Testis (tissue), 3 donors: ENCODE results near the gene RAMP3. TPM values are rescaled to one million over a fixed set of nuclear protein-coding genes. Genes with fewer than 3 reads are reported as not detected.

ENCODE experiments used
- DNase-seq: peaks from one replicate; pipeline ENCODE4 v3.0.0-alpha.2; 2019
- H3K27ac ChIP-seq, 2 donors: fragments of 200-600 bp; sonication (generic); one replicate each; pipeline ENCODE4 v1.5.1; 2019
- H3K27me3 ChIP-seq: fragments of 200-600 bp; sonication (generic); one replicate; pipeline ENCODE4 v1.5.1; 2019
- H3K36me3 ChIP-seq: fragments of 200-600 bp; sonication (generic); one replicate; pipeline ENCODE4 v1.5.1; 2017; ENCODE audit warnings: low read depth; ENCODE audit errors: missing control alignments
- H3K4me1 ChIP-seq: fragments of 200-600 bp; sonication (generic); one replicate; pipeline ENCODE4 v1.5.1; 2019
- H3K4me3 ChIP-seq, 2 donors: fragments of 200-600 bp; sonication (generic); one replicate each; pipeline ENCODE4 v1.5.1; 2017 to 2019
- H3K9me3 ChIP-seq: fragments of 200-600 bp; sonication (generic); one replicate; pipeline ENCODE4 v1.5.1; 2017
- CTCF ChIP-seq, 3 experiments: fragments of 450-650 bp in 2 of 3; fragments of 200-600 bp in 1 of 3; sonication (generic) in 1 of 3; IDR thresholded peaks; one replicate each; pipeline ENCODE4 v1.5.1; 2016 to 2019; ENCODE audit warnings: antibody characterized with exemption in 3 of 3, mild to moderate bottlenecking in 2 of 3, moderate library complexity in 1 of 3
- POLR2A ChIP-seq: fragments of 450-650 bp; IDR thresholded peaks from one replicate; pipeline ENCODE4 v1.6.1; 2017; ENCODE audit warnings: antibody characterized with exemption, mild to moderate bottlenecking, moderate library complexity
- WGBS, 2 donors: methylation state at CpG; one replicate each; pipeline ENCODE4 v1.1.5; 2018; 5-methylcytosine and 5-hydroxymethylcytosine counted together
- intact Hi-C: fragments of 100-400 bp; cut with DNase I; formaldehyde crosslinking; loops from one replicate; pipeline ENCODE4 v1.15.1; 2023; ENCODE audit warnings: low total_unique reads
- polyA plus RNA-seq: library from polyadenylated mRNA; stranded (reverse); fragments of 350-450 nt; fragmentation: Illumina TruSeq; extraction: RNeasy Lipid Tissue Mini Kit (QIAGEN cat#74804); gene quantifications from one replicate; pipeline ENCODE4 v1.2.3, GENCODE V29; 2014; ENCODE audit warnings: low read depth, low replicate concordance; ENCODE audit not compliant: insufficient read depth
- total RNA-seq, 2 donors: library from RNA; depleted of rRNA; stranded (reverse); fragments of >200 nt; gene quantifications; one replicate each; pipeline ENCODE4 v1.2.3, GENCODE V29; 2016

Gene RAMP3
- total and polyA plus RNA-seq, 3 donors from 2014 or later = 9.1 to 23.8 (median 17.0) TPM

DNA sequence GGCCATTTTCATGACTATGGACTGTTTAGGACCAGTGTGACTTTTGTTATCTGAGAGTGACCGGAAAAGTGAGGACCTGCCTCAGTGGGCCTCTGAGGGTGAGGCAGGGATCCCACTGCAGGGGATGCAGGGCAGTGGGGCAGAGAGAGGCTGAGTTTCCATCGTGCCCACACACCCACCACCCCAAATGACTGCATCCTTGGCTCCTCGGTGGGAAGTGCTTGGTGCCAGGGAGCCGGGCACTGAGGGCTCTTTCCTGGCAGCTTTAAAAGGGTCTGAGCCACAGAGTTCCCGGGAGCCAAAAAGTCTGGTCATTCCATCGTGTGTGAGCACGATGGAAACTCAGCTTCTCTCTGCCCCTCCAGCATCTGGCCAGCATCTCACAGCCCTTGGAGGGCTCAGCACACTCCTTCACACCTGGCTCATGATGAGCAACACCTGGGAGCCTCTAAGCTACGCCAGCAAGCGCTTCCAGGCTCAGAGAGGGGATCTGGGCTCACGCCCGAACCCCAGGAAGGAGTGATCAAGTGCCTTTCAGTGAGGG lies 59.1 kb downstream of the RAMP3 start:
- Histone ChIP-seq H3K4me3 (no peak overlapping the region), H3K27me3 (no peaks in the 10 kb centered on the region), H3K9me3 (no peaks in the 10 kb centered on the region), H3K27ac (no peak overlapping the region), H3K36me3 (no peaks in the 10 kb centered on the region), H3K4me1 (no peaks in the 10 kb centered on the region)
- TF ChIP-seq CTCF (IDR thresholded peaks at IDR 0.05) (no peak), POLR2A (no peak)
- 77 to 81% methylated on average over 9 to 11 of the region's 11 CpGs for WGBS, 2 donors
- intact Hi-C loops = no loop called here
- DNase-seq = no peak

- TF ChIP-seq CTCF (IDR thresholded peaks at IDR 0.05) = no peak
- Histone ChIP-seq H3K9me3 (no peaks in the 10 kb centered on the region), H3K4me3 (no peak overlapping the region), H3K36me3 (no peaks in the 10 kb centered on the region), H3K4me1 (no peaks in the 10 kb centered on the region), H3K27me3 (no peaks in the 10 kb centered on the region), H3K27ac (no peak overlapping the region)
- no peak for DNase-seq
- intact Hi-C loops = no loop called here
- WGBS, 2 donors = 50 to 80% methylated on average over 5 to 6 of the region's 6 CpGs
Measured at GRCh38 chr7:45217358-45217757, 59.8 kb downstream of the RAMP3 start.

GRCh38 chr7:45219130-45219529 lies 61.5 kb downstream of the RAMP3 start:
- Histone ChIP-seq H3K9me3 (no peaks in the 10 kb centered on the region), H3K27me3 (no peaks in the 10 kb centered on the region), H3K4me3 (no peak overlapping the region), H3K36me3 (no peaks in the 10 kb centered on the region), H3K4me1 (no peaks in the 10 kb centered on the region), H3K27ac (no peak overlapping the region)
- TF ChIP-seq CTCF (IDR thresholded peaks at IDR 0.05) (no peak), POLR2A (no peak)
- no peak for DNase-seq
- intact Hi-C loops = no loop called here
- 86 to 96% methylated on average over 9 to 12 of the region's 12 CpGs for WGBS, 2 donors

- intact Hi-C loops = no loop called here
- Histone ChIP-seq H3K4me3 (no peak overlapping the region), H3K9me3 (no peaks in the 10 kb centered on the region), H3K27me3 (no peaks in the 10 kb centered on the region), H3K4me1 (no peaks in the 10 kb centered on the region), H3K27ac (no peak overlapping the region), H3K36me3 (no peaks in the 10 kb centered on the region)
- 53 to 55% methylated on average over 8 of the region's 8 CpGs for WGBS, 2 donors
- no peak for DNase-seq
- no peak for TF ChIP-seq CTCF (IDR thresholded peaks at IDR 0.05)
- no peak for TF ChIP-seq POLR2A
Measured at GRCh38 chr7:45219801-45220435, 62.3 kb downstream of the RAMP3 start.
